AML-193 (cell line): Measurements from ENCODE around the gene WNT4.
A peak's percentile ranks its signal among the peaks of the same experiment; 100 is the strongest.

Experiments used
- DNase-seq, 2 experiments: peaks; one replicate each; lab custom pipeline; 2025; lab: John Stamatoyannopoulos, UW

WNT4 gene

DNA sequence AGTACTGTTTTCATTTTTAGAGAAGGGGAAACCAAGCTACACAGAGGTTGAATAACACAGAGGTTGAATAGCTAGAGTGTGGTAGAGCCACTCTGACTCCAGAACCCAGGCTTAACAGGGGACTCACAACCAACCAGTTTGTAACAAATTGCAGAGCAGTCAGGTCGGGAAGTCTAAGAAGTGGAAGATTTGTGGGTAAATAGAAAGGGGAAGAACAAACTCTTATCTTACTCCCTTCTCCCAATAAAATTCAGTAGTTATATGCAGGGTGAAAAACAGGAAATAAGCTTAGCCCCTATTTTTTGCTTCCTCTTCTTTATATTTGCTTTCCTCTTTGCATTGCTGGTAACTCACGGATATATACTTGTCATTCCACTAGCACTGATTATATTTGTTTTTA, 67.2 kb downstream of the WNT4 start:
- DNase-seq = peak; percentile 62 to 81

GRCh38 chr1:22074803-22075202, 68.1 kb downstream of the WNT4 start:
- peak in 1 of 2 experiments; percentile 15 for DNase-seq

GRCh38 chr1:22071511-22071910, 71.4 kb downstream of the WNT4 start:
- DNase-seq = no peak
